GM23338 (cell line): ENCODE measurements around the gene SRSF1. TPM values are rescaled to one million over a fixed set of nuclear protein-coding genes. Genes with fewer than 3 reads are reported as not detected.

Experiments used
- ATAC-seq: fragments of 200-7000 bp; cut with Tn5 transposase; 3 replicates; pipeline ENCODE4 v1.9.1; 2020
- DNase-seq: peaks from one replicate; pipeline ENCODE4 v3.0.0-alpha.2; 2015; ENCODE audit warnings: low spot score
- H2AFZ ChIP-seq: fragments of 200-600 bp; sonication (generic); 2 replicates; pipeline ENCODE4 v1.8.0; 2016; ENCODE audit warnings: antibody characterized with exemption, mild to moderate bottlenecking, moderate library complexity
- H3F3A ChIP-seq: fragments of 200-600 bp; sonication (generic); replicated peaks from 2 replicates; pipeline ENCODE4 v1.8.0; 2017; ENCODE audit warnings: antibody characterized with exemption, mixed run types, low read depth
- H3K27ac ChIP-seq: fragments of 200-600 bp; sonication (generic); 2 replicates; pipeline ENCODE4 v1.6.1; 2016; ENCODE audit warnings: low read depth
- H3K27me3 ChIP-seq: fragments of 200-600 bp; sonication (generic); 2 replicates; pipeline ENCODE4 v1.8.0; 2016; ENCODE audit warnings: mild to moderate bottlenecking, mixed run types, moderate library complexity; ENCODE audit not compliant: insufficient read depth
- H3K36me3 ChIP-seq: fragments of 200-600 bp; sonication (generic); 2 replicates; pipeline ENCODE4 v1.8.0; 2016; ENCODE audit warnings: mild to moderate bottlenecking; ENCODE audit not compliant: insufficient read depth
- H3K4me1 ChIP-seq: fragments of 200-600 bp; sonication (generic); 2 replicates; pipeline ENCODE4 v1.8.0; 2016; ENCODE audit warnings: mild to moderate bottlenecking, moderate library complexity; ENCODE audit not compliant: insufficient read depth
- H3K4me2 ChIP-seq: fragments of 200-600 bp; sonication (generic); 2 replicates; pipeline ENCODE4 v1.7.1; 2017; ENCODE audit warnings: mixed run types
- H3K4me3 ChIP-seq: fragments of 200-600 bp; sonication (generic); 2 replicates; pipeline ENCODE4 v1.6.1; 2016; ENCODE audit warnings: mixed run types
- H3K79me2 ChIP-seq: fragments of 200-600 bp; sonication (generic); replicated peaks from 2 replicates; pipeline ENCODE4 v1.8.0; 2017; ENCODE audit warnings: mild to moderate bottlenecking; ENCODE audit not compliant: insufficient read depth
- H3K9me2 ChIP-seq: fragments of 200-600 bp; sonication (generic); 2 replicates; pipeline ENCODE4 v1.8.0; 2017; ENCODE audit not compliant: insufficient read depth
- H4K20me1 ChIP-seq: fragments of 200-600 bp; sonication (generic); replicated peaks from 2 replicates; pipeline ENCODE4 v1.8.0; 2017; ENCODE audit warnings: mild to moderate bottlenecking; ENCODE audit not compliant: insufficient read depth
- H3K27ac Mint-ChIP-seq: 2 replicates; pipeline ENCODE4 v1.8.0; 2020; ENCODE audit warnings: inconsistent platforms, mild to moderate bottlenecking, moderate library complexity, mixed read lengths
- H3K27me3 Mint-ChIP-seq: 3 replicates; pipeline ENCODE4 v1.8.0; 2022; ENCODE audit warnings: low read depth, mild to moderate bottlenecking, moderate library complexity, mixed read lengths, inconsistent platforms; ENCODE audit not compliant: insufficient read depth, poor library complexity
- H3K36me3 Mint-ChIP-seq: 3 replicates; pipeline ENCODE4 v1.8.0; 2021; ENCODE audit warnings: low read depth, mild to moderate bottlenecking, inconsistent platforms, moderate library complexity, mixed read lengths
- H3K4me1 Mint-ChIP-seq: 3 replicates; pipeline ENCODE4 v1.8.0; 2020; ENCODE audit warnings: mild to moderate bottlenecking, inconsistent platforms, mixed read lengths
- H3K4me3 Mint-ChIP-seq: 3 replicates; pipeline ENCODE4 v1.8.0; 2021; ENCODE audit warnings: moderate library complexity, mild to moderate bottlenecking, inconsistent platforms, mixed read lengths
- H3K9me3 Mint-ChIP-seq: 3 replicates; pipeline ENCODE4 v1.8.0; 2020; ENCODE audit warnings: moderate library complexity, mild to moderate bottlenecking, inconsistent platforms, mixed read lengths
- CREB1 ChIP-seq: fragments of 250-450 bp; sonication (Bioruptor Pico); IDR thresholded peaks from 2 replicates; pipeline ENCODE4 v1.5.0; 2020; ENCODE audit warnings: low read depth, mild to moderate bottlenecking, moderate library complexity
- EZH2 ChIP-seq: fragments of 200-600 bp; sonication (generic); IDR thresholded peaks from one replicate; pipeline ENCODE4 v1.8.0; 2017; ENCODE audit warnings: antibody characterized with exemption, mild to moderate bottlenecking, low read depth; ENCODE audit not compliant: unreplicated experiment
- EZH2phosphoT487 ChIP-seq: fragments of 200-600 bp; sonication (generic); IDR thresholded peaks from one replicate; pipeline ENCODE4 v1.8.1; 2018; ENCODE audit warnings: antibody characterized with exemption; ENCODE audit not compliant: unreplicated experiment
- JUNB ChIP-seq: IDR thresholded peaks from one replicate; pipeline ENCODE4 v1.6.1; 2016; ENCODE audit warnings: antibody characterized with exemption; ENCODE audit not compliant: unreplicated experiment
- NANOG ChIP-seq: IDR thresholded peaks from 2 replicates; pipeline ENCODE4 v1.6.1; 2016; ENCODE audit warnings: antibody characterized with exemption, borderline replicate concordance
- POLR2AphosphoS5 ChIP-seq: IDR thresholded peaks from 2 replicates; pipeline ENCODE4 v1.6.1; 2016; ENCODE audit warnings: antibody characterized with exemption, low read depth
- STAT1 ChIP-seq: IDR thresholded peaks from one replicate; pipeline ENCODE4 v1.6.1; 2016; ENCODE audit warnings: antibody characterized with exemption; ENCODE audit not compliant: unreplicated experiment
- ZNF114 ChIP-seq: fragments of 250-450 bp; sonication (Bioruptor Pico); IDR thresholded peaks from 2 replicates; pipeline ENCODE4 v1.5.0; 2020; ENCODE audit warnings: mild to moderate bottlenecking, moderate library complexity
- ZNF331 ChIP-seq: fragments of 250-450 bp; sonication (Bioruptor Pico); IDR thresholded peaks from 2 replicates; pipeline ENCODE4 v1.5.0; 2020; ENCODE audit warnings: low read depth, mild to moderate bottlenecking, moderate library complexity
- polyA plus RNA-seq: library from polyadenylated mRNA; unstranded; fragments of >200 nt; fragmentation: Nextera tagmentation; extraction: Ambion mirVana; gene quantifications from 2 replicates; pipeline ENCODE4 v1.2.1, GENCODE V29; 2016
- total RNA-seq: library from RNA; depleted of rRNA; stranded (reverse); fragments of >200 nt; shearing (Covaris generic); gene quantifications from 2 replicates; pipeline ENCODE4 v1.2.3, GENCODE V29; 2014
- TF ChIP-seq, protein P1 (sequence below): IDR thresholded peaks from one replicate; pipeline ENCODE4 v1.6.1; 2018; ENCODE audit warnings: antibody characterized with exemption; ENCODE audit not compliant: unreplicated experiment
- TF ChIP-seq, protein P2 (sequence below), 2 experiments: fragments of 200-600 bp in 1 of 2; sonication (generic) in 1 of 2; conservative IDR thresholded peaks; 2 replicates each; pipeline versions ENCODE4 v1.5.1 to v1.6.1; 2016 to 2017; ENCODE audit warnings: antibody characterized with exemption in 2 of 2, low read depth in 2 of 2, mild to moderate bottlenecking in 2 of 2, moderate library complexity in 1 of 2
- TF ChIP-seq, protein P3 (sequence below): fragments of 250-450 bp; sonication (Bioruptor Pico); IDR thresholded peaks from 2 replicates; pipeline ENCODE4 v1.5.0; 2020; ENCODE audit warnings: mild to moderate bottlenecking, moderate library complexity
- TF ChIP-seq, protein P4 (sequence below): IDR thresholded peaks from 2 replicates; pipeline ENCODE4 v1.6.1; 2016; ENCODE audit warnings: antibody characterized with exemption

SRSF1 gene
- total and polyA plus RNA-seq, 2 experiments from 2014 or later, result 413 to 584 TPM

- 0 out of 2 replicates have a peak, but pooled peaks cover 8% of the 10 kb centered on the region for H3F3A ChIP-seq
- TF ChIP-seq, protein P1, sequence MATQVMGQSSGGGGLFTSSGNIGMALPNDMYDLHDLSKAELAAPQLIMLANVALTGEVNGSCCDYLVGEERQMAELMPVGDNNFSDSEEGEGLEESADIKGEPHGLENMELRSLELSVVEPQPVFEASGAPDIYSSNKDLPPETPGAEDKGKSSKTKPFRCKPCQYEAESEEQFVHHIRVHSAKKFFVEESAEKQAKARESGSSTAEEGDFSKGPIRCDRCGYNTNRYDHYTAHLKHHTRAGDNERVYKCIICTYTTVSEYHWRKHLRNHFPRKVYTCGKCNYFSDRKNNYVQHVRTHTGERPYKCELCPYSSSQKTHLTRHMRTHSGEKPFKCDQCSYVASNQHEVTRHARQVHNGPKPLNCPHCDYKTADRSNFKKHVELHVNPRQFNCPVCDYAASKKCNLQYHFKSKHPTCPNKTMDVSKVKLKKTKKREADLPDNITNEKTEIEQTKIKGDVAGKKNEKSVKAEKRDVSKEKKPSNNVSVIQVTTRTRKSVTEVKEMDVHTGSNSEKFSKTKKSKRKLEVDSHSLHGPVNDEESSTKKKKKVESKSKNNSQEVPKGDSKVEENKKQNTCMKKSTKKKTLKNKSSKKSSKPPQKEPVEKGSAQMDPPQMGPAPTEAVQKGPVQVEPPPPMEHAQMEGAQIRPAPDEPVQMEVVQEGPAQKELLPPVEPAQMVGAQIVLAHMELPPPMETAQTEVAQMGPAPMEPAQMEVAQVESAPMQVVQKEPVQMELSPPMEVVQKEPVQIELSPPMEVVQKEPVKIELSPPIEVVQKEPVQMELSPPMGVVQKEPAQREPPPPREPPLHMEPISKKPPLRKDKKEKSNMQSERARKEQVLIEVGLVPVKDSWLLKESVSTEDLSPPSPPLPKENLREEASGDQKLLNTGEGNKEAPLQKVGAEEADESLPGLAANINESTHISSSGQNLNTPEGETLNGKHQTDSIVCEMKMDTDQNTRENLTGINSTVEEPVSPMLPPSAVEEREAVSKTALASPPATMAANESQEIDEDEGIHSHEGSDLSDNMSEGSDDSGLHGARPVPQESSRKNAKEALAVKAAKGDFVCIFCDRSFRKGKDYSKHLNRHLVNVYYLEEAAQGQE, result no peak
- TF ChIP-seq POLR2AphosphoS5 (no peak), STAT1 (no peak), NANOG (no peak), ZNF114 (CRISPR knock-in tag) (no peak), EZH2 (no peak), CREB1 (CRISPR knock-in tag) (no peak), ZNF331 (CRISPR knock-in tag) (no peak), EZH2phosphoT487 (no peak), JUNB (no peak)
- TF ChIP-seq, protein P2, sequence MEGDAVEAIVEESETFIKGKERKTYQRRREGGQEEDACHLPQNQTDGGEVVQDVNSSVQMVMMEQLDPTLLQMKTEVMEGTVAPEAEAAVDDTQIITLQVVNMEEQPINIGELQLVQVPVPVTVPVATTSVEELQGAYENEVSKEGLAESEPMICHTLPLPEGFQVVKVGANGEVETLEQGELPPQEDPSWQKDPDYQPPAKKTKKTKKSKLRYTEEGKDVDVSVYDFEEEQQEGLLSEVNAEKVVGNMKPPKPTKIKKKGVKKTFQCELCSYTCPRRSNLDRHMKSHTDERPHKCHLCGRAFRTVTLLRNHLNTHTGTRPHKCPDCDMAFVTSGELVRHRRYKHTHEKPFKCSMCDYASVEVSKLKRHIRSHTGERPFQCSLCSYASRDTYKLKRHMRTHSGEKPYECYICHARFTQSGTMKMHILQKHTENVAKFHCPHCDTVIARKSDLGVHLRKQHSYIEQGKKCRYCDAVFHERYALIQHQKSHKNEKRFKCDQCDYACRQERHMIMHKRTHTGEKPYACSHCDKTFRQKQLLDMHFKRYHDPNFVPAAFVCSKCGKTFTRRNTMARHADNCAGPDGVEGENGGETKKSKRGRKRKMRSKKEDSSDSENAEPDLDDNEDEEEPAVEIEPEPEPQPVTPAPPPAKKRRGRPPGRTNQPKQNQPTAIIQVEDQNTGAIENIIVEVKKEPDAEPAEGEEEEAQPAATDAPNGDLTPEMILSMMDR (conservative IDR thresholded peaks at IDR 0.05; ENCODE audit: low read depth in 2 of 2), result no peak
- TF ChIP-seq, protein P3, sequence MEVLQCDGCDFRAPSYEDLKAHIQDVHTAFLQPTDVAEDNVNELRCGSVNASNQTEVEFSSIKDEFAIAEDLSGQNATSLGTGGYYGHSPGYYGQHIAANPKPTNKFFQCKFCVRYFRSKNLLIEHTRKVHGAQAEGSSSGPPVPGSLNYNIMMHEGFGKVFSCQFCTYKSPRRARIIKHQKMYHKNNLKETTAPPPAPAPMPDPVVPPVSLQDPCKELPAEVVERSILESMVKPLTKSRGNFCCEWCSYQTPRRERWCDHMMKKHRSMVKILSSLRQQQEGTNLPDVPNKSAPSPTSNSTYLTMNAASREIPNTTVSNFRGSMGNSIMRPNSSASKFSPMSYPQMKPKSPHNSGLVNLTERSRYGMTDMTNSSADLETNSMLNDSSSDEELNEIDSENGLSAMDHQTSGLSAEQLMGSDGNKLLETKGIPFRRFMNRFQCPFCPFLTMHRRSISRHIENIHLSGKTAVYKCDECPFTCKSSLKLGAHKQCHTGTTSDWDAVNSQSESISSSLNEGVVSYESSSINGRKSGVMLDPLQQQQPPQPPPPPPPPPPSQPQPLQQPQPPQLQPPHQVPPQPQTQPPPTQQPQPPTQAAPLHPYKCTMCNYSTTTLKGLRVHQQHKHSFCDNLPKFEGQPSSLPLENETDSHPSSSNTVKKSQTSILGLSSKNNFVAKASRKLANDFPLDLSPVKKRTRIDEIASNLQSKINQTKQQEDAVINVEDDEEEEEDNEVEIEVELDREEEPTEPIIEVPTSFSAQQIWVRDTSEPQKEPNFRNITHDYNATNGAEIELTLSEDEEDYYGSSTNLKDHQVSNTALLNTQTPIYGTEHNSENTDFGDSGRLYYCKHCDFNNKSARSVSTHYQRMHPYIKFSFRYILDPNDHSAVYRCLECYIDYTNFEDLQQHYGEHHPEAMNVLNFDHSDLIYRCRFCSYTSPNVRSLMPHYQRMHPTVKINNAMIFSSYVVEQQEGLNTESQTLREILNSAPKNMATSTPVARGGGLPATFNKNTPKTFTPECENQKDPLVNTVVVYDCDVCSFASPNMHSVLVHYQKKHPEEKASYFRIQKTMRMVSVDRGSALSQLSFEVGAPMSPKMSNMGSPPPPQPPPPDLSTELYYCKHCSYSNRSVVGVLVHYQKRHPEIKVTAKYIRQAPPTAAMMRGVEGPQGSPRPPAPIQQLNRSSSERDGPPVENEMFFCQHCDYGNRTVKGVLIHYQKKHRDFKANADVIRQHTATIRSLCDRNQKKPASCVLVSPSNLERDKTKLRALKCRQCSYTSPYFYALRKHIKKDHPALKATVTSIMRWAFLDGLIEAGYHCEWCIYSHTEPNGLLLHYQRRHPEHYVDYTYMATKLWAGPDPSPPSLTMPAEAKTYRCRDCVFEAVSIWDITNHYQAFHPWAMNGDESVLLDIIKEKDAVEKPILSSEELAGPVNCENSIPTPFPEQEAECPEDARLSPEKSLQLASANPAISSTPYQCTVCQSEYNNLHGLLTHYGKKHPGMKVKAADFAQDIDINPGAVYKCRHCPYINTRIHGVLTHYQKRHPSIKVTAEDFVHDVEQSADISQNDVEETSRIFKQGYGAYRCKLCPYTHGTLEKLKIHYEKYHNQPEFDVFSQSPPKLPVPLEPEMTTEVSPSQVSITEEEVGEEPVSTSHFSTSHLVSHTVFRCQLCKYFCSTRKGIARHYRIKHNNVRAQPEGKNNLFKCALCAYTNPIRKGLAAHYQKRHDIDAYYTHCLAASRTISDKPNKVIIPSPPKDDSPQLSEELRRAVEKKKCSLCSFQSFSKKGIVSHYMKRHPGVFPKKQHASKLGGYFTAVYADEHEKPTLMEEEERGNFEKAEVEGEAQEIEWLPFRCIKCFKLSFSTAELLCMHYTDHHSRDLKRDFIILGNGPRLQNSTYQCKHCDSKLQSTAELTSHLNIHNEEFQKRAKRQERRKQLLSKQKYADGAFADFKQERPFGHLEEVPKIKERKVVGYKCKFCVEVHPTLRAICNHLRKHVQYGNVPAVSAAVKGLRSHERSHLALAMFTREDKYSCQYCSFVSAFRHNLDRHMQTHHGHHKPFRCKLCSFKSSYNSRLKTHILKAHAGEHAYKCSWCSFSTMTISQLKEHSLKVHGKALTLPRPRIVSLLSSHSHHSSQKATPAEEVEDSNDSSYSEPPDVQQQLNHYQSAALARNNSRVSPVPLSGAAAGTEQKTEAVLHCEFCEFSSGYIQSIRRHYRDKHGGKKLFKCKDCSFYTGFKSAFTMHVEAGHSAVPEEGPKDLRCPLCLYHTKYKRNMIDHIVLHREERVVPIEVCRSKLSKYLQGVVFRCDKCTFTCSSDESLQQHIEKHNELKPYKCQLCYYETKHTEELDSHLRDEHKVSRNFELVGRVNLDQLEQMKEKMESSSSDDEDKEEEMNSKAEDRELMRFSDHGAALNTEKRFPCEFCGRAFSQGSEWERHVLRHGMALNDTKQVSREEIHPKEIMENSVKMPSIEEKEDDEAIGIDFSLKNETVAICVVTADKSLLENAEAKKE (CRISPR knock-in tag), result no peak
- TF ChIP-seq, protein P4, sequence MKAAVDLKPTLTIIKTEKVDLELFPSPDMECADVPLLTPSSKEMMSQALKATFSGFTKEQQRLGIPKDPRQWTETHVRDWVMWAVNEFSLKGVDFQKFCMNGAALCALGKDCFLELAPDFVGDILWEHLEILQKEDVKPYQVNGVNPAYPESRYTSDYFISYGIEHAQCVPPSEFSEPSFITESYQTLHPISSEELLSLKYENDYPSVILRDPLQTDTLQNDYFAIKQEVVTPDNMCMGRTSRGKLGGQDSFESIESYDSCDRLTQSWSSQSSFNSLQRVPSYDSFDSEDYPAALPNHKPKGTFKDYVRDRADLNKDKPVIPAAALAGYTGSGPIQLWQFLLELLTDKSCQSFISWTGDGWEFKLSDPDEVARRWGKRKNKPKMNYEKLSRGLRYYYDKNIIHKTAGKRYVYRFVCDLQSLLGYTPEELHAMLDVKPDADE, result no peak
- H3K4me3 Mint-ChIP-seq, result no peak overlapping the region
- no peak overlapping the region for H2AFZ ChIP-seq
- no peaks in the 10 kb centered on the region for H3K27me3 ChIP-seq
- no peak for ATAC-seq
- H4K20me1 ChIP-seq, result no peaks in the 10 kb centered on the region
- H3K4me2 ChIP-seq, result no peak overlapping the region
- no peak overlapping the region for H3K27ac ChIP-seq
- no peaks in the 10 kb centered on the region for H3K9me2 ChIP-seq
- no peaks in the 10 kb centered on the region for H3K9me3 Mint-ChIP-seq
- no peak overlapping the region for H3K4me3 ChIP-seq
- no peaks in the 10 kb centered on the region for H3K27me3 Mint-ChIP-seq
- DNase-seq, result no peak
- no peaks in the 10 kb centered on the region for H3K36me3 ChIP-seq
- no peaks in the 10 kb centered on the region for H3K36me3 Mint-ChIP-seq
- H3K4me1 Mint-ChIP-seq, result peaks cover 11% of the 10 kb centered on the region
- peaks cover 6% of the 10 kb centered on the region for H3K4me1 ChIP-seq
- no peak overlapping the region for H3K27ac Mint-ChIP-seq
- no peaks in the 10 kb centered on the region for H3K79me2 ChIP-seq
Measured at GRCh38 chr17:58050966-58051365, 43.9 kb upstream of the SRSF1 start.
